Liver (tissue), 3 donors: ENCODE measurements around the gene PELI2.
"Not testable (repeated sequence)": the region's sequence is repeated elsewhere in the genome, so short reads cannot be mapped to it uniquely, and the experiment has no call there.

Experiments
- FOXA1 ChIP-seq: IDR thresholded peaks from 2 replicates; pipeline ENCODE4 v1.6.1; 2016; ENCODE audit warnings: antibody characterized with exemption
- JUND ChIP-seq, 2 donors: IDR thresholded peaks; 2 replicates each; pipeline ENCODE4 v1.6.1; 2016; ENCODE audit warnings: antibody characterized with exemption in 2 of 2
- SP1 ChIP-seq: IDR thresholded peaks from 2 replicates; pipeline ENCODE4 v1.6.1; 2018; ENCODE audit warnings: antibody characterized with exemption, mild to moderate bottlenecking
- TAF1 ChIP-seq: conservative IDR thresholded peaks from 2 replicates; pipeline ENCODE4 v1.6.1; 2016; ENCODE audit warnings: antibody characterized with exemption, mild to moderate bottlenecking
- YY1 ChIP-seq: IDR thresholded peaks from 2 replicates; pipeline ENCODE4 v1.6.1; 2016; ENCODE audit warnings: antibody characterized with exemption, mild to moderate bottlenecking
- TF ChIP-seq, protein P1 (sequence below): IDR thresholded peaks from 2 replicates; pipeline ENCODE4 v1.6.1; 2016; ENCODE audit warnings: antibody characterized with exemption
- TF ChIP-seq, protein P2 (sequence below): fragments of 150-350 bp; IDR thresholded peaks from 2 replicates; pipeline ENCODE4 v1.5.1; 2017; ENCODE audit warnings: improper control_type of control experiment, low read depth, low read length; ENCODE audit not compliant: missing input control
- TF ChIP-seq, protein P3 (sequence below): IDR thresholded peaks from 2 replicates; pipeline ENCODE4 v1.6.1; 2016; ENCODE audit warnings: antibody characterized with exemption
- TF ChIP-seq, protein P4 (sequence below): IDR thresholded peaks from 2 replicates; pipeline ENCODE4 v1.6.1; 2016; ENCODE audit warnings: antibody characterized with exemption
- TF ChIP-seq, protein P5 (sequence below): IDR thresholded peaks from 2 replicates; pipeline ENCODE4 v1.6.1; 2016; ENCODE audit warnings: antibody characterized with exemption, mild to moderate bottlenecking
- donor health status: healthy.
- donor health status: healthy.

DNA sequence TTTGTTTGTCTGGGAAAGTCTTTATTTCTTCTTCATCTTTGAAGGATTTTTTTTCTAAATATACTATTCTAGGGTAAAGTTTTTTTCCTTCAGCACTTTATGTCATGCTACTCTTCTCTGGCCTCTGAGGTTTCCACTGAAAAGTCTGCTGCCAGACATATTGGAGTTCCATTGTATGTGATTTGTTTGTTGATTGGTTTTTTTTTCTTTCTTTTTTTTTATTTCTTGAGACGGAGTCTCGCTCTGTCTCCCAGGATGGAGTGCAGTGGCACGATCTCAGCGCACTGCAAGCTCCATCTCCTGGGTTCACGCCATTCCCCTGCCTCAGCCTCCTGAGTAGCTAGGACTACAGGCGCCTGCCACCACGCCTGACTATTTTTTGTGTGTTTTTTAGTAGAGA is 48.4 kb downstream of the PELI2 start:
- TF ChIP-seq, protein P1, sequence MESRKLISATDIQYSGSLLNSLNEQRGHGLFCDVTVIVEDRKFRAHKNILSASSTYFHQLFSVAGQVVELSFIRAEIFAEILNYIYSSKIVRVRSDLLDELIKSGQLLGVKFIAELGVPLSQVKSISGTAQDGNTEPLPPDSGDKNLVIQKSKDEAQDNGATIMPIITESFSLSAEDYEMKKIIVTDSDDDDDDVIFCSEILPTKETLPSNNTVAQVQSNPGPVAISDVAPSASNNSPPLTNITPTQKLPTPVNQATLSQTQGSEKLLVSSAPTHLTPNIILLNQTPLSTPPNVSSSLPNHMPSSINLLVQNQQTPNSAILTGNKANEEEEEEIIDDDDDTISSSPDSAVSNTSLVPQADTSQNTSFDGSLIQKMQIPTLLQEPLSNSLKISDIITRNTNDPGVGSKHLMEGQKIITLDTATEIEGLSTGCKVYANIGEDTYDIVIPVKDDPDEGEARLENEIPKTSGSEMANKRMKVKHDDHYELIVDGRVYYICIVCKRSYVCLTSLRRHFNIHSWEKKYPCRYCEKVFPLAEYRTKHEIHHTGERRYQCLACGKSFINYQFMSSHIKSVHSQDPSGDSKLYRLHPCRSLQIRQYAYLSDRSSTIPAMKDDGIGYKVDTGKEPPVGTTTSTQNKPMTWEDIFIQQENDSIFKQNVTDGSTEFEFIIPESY, result not testable (repeated sequence)
- TF ChIP-seq YY1; TAF1; FOXA1; JUND (IDR thresholded peaks at IDR 0.05); SP1: not testable (repeated sequence)
- TF ChIP-seq, protein P2, sequence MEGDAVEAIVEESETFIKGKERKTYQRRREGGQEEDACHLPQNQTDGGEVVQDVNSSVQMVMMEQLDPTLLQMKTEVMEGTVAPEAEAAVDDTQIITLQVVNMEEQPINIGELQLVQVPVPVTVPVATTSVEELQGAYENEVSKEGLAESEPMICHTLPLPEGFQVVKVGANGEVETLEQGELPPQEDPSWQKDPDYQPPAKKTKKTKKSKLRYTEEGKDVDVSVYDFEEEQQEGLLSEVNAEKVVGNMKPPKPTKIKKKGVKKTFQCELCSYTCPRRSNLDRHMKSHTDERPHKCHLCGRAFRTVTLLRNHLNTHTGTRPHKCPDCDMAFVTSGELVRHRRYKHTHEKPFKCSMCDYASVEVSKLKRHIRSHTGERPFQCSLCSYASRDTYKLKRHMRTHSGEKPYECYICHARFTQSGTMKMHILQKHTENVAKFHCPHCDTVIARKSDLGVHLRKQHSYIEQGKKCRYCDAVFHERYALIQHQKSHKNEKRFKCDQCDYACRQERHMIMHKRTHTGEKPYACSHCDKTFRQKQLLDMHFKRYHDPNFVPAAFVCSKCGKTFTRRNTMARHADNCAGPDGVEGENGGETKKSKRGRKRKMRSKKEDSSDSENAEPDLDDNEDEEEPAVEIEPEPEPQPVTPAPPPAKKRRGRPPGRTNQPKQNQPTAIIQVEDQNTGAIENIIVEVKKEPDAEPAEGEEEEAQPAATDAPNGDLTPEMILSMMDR, result not testable (repeated sequence)
- TF ChIP-seq, protein P3, sequence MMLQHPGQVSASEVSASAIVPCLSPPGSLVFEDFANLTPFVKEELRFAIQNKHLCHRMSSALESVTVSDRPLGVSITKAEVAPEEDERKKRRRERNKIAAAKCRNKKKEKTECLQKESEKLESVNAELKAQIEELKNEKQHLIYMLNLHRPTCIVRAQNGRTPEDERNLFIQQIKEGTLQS, result not testable (repeated sequence)
- TF ChIP-seq, protein P4, sequence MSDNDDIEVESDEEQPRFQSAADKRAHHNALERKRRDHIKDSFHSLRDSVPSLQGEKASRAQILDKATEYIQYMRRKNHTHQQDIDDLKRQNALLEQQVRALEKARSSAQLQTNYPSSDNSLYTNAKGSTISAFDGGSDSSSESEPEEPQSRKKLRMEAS, result not testable (repeated sequence)
- TF ChIP-seq, protein P5, sequence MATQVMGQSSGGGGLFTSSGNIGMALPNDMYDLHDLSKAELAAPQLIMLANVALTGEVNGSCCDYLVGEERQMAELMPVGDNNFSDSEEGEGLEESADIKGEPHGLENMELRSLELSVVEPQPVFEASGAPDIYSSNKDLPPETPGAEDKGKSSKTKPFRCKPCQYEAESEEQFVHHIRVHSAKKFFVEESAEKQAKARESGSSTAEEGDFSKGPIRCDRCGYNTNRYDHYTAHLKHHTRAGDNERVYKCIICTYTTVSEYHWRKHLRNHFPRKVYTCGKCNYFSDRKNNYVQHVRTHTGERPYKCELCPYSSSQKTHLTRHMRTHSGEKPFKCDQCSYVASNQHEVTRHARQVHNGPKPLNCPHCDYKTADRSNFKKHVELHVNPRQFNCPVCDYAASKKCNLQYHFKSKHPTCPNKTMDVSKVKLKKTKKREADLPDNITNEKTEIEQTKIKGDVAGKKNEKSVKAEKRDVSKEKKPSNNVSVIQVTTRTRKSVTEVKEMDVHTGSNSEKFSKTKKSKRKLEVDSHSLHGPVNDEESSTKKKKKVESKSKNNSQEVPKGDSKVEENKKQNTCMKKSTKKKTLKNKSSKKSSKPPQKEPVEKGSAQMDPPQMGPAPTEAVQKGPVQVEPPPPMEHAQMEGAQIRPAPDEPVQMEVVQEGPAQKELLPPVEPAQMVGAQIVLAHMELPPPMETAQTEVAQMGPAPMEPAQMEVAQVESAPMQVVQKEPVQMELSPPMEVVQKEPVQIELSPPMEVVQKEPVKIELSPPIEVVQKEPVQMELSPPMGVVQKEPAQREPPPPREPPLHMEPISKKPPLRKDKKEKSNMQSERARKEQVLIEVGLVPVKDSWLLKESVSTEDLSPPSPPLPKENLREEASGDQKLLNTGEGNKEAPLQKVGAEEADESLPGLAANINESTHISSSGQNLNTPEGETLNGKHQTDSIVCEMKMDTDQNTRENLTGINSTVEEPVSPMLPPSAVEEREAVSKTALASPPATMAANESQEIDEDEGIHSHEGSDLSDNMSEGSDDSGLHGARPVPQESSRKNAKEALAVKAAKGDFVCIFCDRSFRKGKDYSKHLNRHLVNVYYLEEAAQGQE, result not testable (repeated sequence)
